ENCODE measurements around the gene LIPC. TPM values are rescaled to one million over a fixed set of nuclear protein-coding genes. Genes with fewer than 3 reads are reported as not detected.
"Not testable (repeated sequence)": the region's sequence is repeated elsewhere in the genome, so short reads cannot be mapped to it uniquely, and the experiment has no call there.

LIPC gene
- polyA plus RNA-seq, 1 donor: 0.49 TPM

GRCh38 chr15:58584789-58585461, 153.1 kb downstream of the LIPC start:
- DNase-seq (ENCODE audit: low read depth): no peak

DNA sequence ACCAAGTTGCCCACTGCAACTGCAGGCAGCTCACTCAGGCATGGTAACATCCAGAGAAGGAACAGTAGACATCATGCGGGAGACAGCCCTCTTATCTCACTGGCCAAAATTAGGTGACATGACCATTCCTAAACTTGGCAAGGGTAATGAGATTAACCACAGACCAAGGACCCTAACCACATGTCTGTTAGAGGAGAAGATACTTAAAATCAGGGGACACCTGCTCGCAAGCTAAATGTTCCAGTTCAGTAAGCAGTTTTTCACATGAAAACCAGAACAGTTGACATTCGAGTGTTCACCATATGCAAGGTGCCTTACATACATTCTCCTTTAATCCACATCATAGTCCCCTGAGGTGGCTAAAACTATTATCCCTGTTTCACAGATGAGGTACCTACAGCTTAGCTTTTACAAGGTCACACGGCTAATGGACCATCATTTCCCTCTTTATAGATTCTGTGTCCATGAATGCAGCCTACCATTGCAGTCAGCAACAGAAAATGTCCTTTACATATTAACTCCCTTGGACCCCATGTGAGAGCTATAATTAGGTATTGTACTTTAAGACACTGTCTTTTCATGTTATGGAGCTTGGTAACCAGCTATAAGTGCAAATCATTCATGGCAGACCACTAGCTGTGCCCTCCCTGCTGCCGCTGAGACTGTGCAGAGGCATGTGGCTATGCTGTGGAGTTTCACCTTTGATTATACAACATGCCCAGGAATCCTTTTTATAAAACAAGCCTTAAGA, 154.1 kb downstream of the LIPC start:
- no peak for DNase-seq (ENCODE audit: low read depth)

DNA sequence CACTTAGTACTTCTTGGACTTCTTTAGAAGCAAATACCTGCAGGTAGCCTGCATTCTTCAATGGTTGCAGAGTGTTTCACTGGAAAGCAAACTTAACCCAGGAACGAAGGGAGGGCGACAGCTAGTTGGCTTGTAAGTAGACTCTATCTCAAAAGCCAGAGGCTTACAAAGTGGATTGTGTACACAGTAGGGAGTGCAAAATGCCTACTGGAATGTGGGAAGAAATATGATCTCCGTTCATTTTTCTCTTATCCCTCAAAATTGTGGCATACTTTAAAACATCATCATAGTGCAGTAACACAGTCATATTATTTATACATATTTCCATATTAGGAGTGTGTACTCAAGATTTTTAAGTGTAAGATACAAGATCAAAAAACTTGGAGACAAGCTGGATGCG, 155.7 kb downstream of the LIPC start:
- DNase-seq (ENCODE audit: low read depth): no peak

DNA sequence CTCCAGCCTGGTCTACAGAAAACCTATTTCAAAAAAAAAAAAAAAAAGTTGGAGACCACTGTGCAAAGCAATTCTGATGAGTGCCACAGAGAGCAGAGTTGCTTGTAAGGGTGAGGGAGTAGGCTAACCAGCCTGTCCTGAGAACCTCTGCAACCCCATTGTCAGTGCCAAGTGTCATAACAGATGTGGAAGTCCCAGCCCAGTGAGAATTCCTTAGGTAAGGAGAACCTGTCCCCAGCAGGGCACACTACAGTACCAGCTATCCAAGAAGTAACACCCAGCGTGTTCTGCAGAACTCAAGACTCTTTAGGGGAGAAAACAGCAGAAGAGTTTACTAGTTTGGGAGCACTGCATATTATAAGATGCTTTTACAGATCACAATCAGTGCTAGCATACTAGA, 156.3 kb downstream of the LIPC start:
- DNase-seq (ENCODE audit: low read depth): no peak

DNA sequence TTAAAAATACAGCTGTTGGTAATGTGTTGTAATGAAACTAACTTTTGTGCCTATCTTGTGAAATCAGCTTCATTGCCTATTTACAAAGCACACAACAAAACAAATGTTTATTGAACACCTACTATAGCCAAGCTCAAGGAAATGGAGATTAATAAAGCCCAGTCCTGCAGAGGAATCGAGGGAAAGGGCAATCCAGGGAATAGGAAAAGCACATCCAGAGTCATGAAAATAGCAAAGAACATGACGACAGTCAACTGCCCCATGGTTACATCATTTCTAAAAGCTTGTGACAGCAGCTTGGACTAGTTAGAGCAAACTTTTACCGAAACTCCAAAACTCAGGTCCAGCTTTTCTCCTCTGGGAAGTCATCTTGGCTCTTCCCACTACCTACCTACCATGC, 157.3 kb downstream of the LIPC start:
- no peak for DNase-seq (ENCODE audit: low read depth)

DNA sequence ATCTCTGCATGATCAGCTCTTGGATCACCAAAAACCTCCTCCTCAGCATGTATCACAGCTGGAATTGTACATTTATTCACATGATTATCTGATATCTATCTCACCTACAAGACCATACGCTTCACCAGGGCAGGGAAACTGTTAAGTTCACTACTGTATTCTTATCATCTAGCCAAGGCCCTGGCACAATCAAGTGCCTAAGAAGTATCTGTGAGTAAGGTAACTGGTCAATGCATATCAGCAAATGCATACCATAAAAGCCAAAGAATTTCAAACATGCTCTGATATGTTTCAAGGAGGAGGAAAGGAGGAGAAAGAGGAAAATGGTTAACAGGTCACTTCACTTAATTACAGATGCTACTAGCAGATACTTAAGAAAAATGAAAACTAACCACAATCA, 158.4 kb downstream of the LIPC start:
- no peak for DNase-seq (ENCODE audit: low read depth)

DNA sequence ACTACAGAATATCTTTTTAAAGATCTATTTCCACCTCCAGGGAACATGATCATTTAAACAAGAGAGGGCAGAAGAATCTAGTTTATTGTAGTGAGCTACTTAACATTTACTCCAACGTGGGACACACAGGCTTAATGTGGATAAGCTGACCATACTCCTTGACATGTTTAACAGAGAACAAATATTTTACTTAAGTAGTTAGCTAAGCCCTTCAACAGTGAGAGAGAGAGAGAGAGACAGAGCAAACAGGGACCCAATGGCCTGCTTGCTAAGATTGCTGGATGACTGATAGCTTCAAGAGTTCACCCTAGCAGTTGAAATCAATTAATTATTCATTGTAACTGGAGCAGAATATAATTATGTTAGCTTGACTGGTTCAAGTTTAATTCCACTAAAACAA, 159.1 kb downstream of the LIPC start:
- DNase-seq (ENCODE audit: low read depth): no peak

- DNase-seq (ENCODE audit: low read depth): no peak
Measured at GRCh38 chr15:58593870-58594269, 162.1 kb downstream of the LIPC start.

DNA sequence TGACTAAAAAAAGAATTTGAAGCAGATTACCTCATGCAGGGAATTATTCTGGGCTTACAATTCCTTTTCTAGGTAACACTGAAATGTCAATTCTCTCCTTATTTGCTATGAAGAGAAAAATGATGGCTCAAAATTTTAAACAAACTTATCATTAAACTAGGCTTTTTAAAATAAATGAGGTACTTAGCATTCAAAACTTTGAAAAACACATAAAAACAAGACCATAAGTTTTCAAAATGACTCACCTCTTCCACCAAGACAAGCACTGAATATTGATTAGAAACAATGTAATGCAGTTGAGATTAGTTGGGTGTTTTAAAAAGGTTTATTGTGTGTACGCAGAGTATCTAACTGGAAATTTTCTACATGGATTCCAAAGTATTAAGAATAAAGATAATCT, 163.1 kb downstream of the LIPC start:
- DNase-seq (ENCODE audit: low read depth): no peak

DNA sequence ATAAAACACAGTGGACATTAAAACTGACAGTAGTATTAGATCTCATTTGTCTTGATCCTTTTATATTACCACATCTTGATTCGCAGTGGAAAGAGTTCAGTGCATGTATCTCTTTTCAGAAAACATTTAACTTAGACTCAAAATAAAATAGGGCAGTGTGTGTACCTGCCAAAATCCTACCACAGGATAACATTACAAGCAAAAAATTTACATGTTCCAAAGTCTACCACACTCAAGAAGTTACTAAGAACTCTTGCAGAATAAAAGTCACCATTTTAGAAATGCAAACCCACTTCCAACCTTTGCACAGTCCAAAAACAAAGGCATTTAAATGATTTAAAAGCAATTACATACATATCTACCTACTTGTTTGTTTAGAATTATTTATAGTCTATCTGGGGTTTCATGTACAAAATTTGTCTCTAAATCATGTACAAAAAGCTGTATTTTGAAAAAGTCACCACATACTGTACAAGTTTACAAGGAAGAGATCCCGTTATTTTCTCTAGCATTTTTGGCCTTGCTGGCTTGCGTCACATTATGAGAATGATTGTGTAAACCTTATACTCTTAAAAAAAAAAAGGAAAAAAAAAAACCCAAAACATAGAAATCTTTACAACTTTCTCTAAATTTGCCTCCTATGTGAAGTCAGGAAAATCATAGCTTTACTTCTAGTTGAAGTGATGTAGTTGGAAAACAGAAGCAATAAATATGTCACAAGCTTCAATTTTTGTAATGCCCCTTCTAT, 163.9 kb downstream of the LIPC start:
- DNase-seq (ENCODE audit: low read depth): no peak

DNA sequence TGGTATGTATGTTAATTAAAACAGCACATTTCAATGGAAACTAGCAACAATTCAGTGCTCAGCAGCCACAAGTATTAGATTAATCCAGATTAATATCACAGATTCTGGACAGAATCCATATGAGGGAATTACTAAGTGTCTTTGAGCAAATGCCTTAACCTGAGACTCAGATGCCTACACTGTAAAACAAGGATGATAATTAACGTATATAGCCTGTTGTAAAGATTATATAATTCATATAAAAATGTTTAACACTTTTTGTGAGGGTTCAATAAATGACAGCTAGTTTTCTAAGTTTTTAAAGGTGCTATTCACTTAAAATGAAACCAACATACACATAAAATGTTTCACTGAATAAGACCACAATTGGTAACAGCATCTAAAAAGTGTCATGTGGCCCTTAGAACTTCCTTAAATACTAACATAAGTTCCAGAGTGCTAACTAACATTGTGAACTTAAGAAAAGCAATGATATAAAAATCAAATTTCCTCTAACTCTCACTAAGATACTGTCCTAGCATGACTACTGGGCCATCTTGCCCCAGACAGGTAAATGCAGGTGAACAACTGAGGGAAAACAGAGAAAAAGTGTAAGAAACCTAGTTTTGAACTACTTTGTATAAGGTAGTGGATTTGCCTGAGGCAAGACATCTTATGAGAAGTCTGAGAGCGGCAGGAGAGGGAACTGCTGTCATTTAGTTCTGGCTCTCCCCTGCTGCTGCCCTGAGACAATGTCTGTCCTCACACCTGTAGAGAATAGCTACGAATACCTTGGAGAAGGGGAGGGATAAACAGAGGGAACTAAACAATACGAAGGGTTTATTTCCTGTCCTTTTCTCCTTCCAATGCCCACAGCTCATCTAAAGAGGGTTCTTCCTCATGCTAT, 166.4 kb downstream of the LIPC start:
- no peak for DNase-seq (ENCODE audit: low read depth)

DNA sequence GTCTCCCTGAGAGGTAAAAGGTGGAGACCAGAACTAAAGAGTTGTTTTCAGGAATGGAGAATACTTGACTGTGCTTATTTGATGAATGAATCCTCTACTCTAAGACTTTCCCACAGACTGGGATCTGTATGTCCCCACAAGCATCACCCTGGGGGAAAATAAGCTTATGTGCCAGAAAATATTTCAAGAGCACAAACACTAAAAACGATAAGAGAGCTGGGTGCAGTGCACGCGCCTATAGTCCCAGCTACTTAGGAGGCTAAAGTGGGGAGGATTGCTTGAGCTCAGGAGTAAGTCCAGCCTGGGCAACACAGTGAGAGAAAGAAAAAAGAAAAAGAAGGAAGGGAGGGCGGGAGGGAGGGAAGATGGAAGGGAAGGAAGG, 167.0 kb downstream of the LIPC start:
- DNase-seq (ENCODE audit: low read depth): no peak

GRCh38 chr15:58602823-58603222, 171.0 kb downstream of the LIPC start:
- DNase-seq (ENCODE audit: low read depth): no peak

GRCh38 chr15:58603927-58604326, 172.1 kb downstream of the LIPC start:
- DNase-seq (ENCODE audit: low read depth): not testable (repeated sequence)

- DNase-seq (ENCODE audit: low read depth): no peak
Measured at GRCh38 chr15:58604455-58604923, 172.7 kb downstream of the LIPC start.

- no peak for DNase-seq (ENCODE audit: low read depth)
Measured at GRCh38 chr15:58605931-58606530, 174.2 kb downstream of the LIPC start.

GRCh38 chr15:58606577-58607080, 174.8 kb downstream of the LIPC start:
- DNase-seq (ENCODE audit: low read depth): no peak

GRCh38 chr15:58608129-58608590, 176.4 kb downstream of the LIPC start:
- no peak for DNase-seq (ENCODE audit: low read depth)

DNA sequence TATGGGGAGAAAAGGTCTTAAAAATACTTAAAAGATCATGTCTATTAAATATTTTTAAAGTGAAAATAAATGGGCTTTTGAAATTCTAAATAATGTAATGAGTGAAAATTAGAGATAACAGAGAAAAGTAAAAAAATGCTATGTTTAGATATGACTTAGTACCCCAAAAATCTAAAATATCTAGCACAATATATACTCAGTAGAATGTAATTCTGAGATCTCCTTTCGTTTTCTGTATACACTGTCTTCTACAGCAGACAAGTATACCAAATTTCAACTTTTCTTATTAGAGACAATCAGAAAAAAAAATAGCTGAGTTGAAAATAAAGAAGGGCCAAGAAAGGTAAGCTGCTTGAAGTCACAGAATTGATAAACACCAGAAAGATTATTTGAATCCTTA, 176.9 kb downstream of the LIPC start:
- no peak for DNase-seq (ENCODE audit: low read depth)

GRCh38 chr15:58611731-58612676, 180.2 kb downstream of the LIPC start:
- no peak for DNase-seq (ENCODE audit: low read depth)

Data from forelimb muscle (tissue), 1 donor.